ENCODE data around the gene PLCXD1. TPM values are rescaled to one million over a fixed set of nuclear protein-coding genes. Genes with fewer than 3 reads are reported as not detected.

PLCXD1 gene
- total RNA-seq, 1 donor from 2014 or later: 25.7 TPM

DNA sequence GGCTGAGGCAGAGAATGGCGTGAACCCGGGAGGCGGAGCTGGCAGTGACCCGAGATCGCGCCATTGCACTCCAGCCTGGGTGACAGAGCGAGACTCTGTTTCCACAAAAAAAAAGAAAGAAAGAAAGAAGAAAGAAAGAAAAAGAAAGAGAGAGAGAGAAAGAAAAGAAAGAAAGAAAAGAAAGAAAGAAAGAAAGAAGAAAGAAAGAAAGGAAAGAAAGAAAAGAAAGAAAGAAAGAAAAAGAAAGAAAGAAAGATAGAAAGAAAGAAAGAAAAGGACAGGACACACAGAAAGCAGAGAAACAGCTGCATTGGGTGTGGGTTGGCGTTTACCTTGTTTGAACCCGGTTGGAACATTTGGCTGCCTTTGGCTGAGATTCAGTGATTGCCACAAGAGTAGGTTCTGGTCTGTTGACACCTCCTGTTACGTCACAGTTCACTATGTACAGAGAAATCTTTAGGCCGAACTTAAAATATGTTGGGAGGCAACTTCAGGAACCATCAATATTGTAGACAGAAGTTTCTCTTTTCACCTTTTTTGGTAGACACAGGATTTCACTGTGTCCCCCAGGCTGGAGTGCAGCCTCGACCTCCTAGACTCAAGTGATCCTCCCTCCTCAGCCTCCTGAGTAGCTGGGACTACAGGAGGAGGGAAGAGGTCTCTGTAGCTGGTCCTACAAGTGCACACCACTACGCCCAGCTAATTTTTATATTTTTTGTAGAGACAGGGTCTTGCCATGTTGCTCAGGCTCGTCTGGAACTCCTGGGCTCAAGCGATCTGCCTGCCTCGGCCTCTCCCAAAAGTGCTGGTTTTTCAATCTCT, 16.3 kb upstream of the PLCXD1 start:
- Mint-ChIP-seq H3K27me3 (ENCODE audit: insufficient read depth, low read depth) (peaks cover 4% of the 10 kb centered on the region), H3K36me3 (no peaks in the 10 kb centered on the region), H3K4me3 (no peak overlapping the region), H3K9me3 (no peaks in the 10 kb centered on the region), H3K4me1 (peaks cover 14% of the 10 kb centered on the region), H3K27ac (no peak overlapping the region)
- Histone ChIP-seq H3K27ac (no peak overlapping the region), H3K9ac (no peak overlapping the region), H3K27me3 (no peaks in the 10 kb centered on the region), H3K4me2 (no peak overlapping the region), H3K9me3 (ENCODE audit: low read depth) (no peaks in the 10 kb centered on the region), H3K36me3 (no peaks in the 10 kb centered on the region), H3K79me2 (ENCODE audit: low read depth) (no peaks in the 10 kb centered on the region), H3F3A (ENCODE audit: low read depth) (peaks cover 21% of the 10 kb centered on the region), H3K4me1 (peaks cover 3% of the 10 kb centered on the region), H3K4me3 (no peak overlapping the region), H4K20me1 (ENCODE audit: low read depth) (no peaks in the 10 kb centered on the region), H2AFZ (replicated peaks) (no peak overlapping the region)
- no peak for DNase-seq (ENCODE audit: low spot score)
- TF ChIP-seq EZH2 (IDR thresholded peaks at IDR 0.05) (no peak), EZH2phosphoT487 (IDR thresholded peaks at IDR 0.05) (no peak)
- TF ChIP-seq, protein P1, sequence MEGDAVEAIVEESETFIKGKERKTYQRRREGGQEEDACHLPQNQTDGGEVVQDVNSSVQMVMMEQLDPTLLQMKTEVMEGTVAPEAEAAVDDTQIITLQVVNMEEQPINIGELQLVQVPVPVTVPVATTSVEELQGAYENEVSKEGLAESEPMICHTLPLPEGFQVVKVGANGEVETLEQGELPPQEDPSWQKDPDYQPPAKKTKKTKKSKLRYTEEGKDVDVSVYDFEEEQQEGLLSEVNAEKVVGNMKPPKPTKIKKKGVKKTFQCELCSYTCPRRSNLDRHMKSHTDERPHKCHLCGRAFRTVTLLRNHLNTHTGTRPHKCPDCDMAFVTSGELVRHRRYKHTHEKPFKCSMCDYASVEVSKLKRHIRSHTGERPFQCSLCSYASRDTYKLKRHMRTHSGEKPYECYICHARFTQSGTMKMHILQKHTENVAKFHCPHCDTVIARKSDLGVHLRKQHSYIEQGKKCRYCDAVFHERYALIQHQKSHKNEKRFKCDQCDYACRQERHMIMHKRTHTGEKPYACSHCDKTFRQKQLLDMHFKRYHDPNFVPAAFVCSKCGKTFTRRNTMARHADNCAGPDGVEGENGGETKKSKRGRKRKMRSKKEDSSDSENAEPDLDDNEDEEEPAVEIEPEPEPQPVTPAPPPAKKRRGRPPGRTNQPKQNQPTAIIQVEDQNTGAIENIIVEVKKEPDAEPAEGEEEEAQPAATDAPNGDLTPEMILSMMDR (IDR thresholded peaks at IDR 0.05): no peak

DNA sequence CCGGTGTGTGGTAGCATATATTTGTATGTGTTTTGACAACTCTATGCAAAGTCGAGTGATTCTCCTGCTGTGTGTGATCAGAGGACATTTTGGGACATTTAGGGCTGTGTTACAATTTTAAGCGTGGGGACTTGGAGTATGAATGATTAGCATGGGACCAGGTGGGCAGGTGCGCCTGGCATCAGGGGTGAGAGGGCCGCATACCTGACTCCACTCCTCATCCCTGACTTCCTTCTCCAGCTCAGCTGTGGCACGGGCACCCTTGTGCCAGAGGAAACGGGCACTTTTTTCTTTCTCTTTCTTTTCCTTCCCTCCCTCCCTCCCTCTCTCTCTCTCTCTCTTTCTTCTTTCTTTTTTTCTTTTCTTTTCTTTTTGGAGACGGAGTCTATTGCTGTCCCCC, 15.7 kb upstream of the PLCXD1 start:
- Histone ChIP-seq H2AFZ (replicated peaks) (no peak overlapping the region), H3K27ac (no peak overlapping the region), H3F3A (ENCODE audit: low read depth) (peaks cover 15% of the 10 kb centered on the region), H3K36me3 (no peaks in the 10 kb centered on the region), H3K79me2 (ENCODE audit: low read depth) (no peaks in the 10 kb centered on the region), H3K9me3 (ENCODE audit: low read depth) (no peaks in the 10 kb centered on the region), H3K4me1 (no peaks in the 10 kb centered on the region), H3K4me3 (no peak overlapping the region), H3K4me2 (no peak overlapping the region), H3K27me3 (no peaks in the 10 kb centered on the region), H3K9ac (no peak overlapping the region), H4K20me1 (ENCODE audit: low read depth) (no peaks in the 10 kb centered on the region)
- DNase-seq (ENCODE audit: low spot score): no peak
- no peak for TF ChIP-seq EZH2 (IDR thresholded peaks at IDR 0.05)
- TF ChIP-seq EZH2phosphoT487 (IDR thresholded peaks at IDR 0.05): no peak
- TF ChIP-seq, protein P1 (IDR thresholded peaks at IDR 0.05): no peak
- Mint-ChIP-seq H3K9me3 (no peaks in the 10 kb centered on the region), H3K4me1 (peaks cover 12% of the 10 kb centered on the region), H3K4me3 (no peak overlapping the region), H3K36me3 (no peaks in the 10 kb centered on the region), H3K27ac (no peak overlapping the region), H3K27me3 (ENCODE audit: insufficient read depth, low read depth) (peaks cover 2% of the 10 kb centered on the region)

DNA sequence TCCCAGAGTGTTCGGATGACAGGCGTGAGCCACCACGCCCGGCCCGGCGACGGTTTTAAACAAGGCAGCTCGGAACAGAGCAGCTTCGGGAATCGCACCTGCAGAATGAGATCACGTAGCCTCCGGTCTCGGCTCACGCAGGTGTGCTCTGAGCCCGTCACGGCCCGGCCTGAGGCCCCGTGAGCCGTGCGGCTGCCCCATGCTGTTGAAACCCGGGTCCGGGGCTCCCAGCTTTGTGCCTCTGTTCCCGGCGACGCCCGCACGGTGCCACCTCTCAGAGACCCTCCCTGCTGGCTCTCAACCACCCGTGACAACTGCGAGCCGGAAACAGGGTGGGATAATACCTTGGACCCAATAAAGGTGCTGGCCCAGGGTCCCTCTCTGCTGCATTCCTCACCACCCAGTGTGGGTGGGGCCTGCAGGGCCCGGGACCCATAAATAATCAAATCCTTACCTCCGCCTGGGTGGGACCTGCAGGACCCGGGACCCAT, 13.4 kb upstream of the PLCXD1 start:
- Mint-ChIP-seq H3K4me3 (no peak overlapping the region), H3K27me3 (ENCODE audit: insufficient read depth, low read depth) (peaks cover 2% of the 10 kb centered on the region), H3K27ac (no peak overlapping the region), H3K9me3 (no peaks in the 10 kb centered on the region), H3K4me1 (no peaks in the 10 kb centered on the region), H3K36me3 (no peaks in the 10 kb centered on the region)
- Histone ChIP-seq H3K36me3 (no peaks in the 10 kb centered on the region), H3K4me3 (no peak overlapping the region), H3K9me3 (ENCODE audit: low read depth) (no peaks in the 10 kb centered on the region), H2AFZ (replicated peaks) (no peak overlapping the region), H3K4me2 (no peak overlapping the region), H3K27me3 (no peaks in the 10 kb centered on the region), H3K4me1 (no peaks in the 10 kb centered on the region), H3K79me2 (ENCODE audit: low read depth) (no peaks in the 10 kb centered on the region), H3K27ac (no peak overlapping the region), H3K9ac (no peak overlapping the region), H4K20me1 (ENCODE audit: low read depth) (no peaks in the 10 kb centered on the region), H3F3A (ENCODE audit: low read depth) (peaks cover 8% of the 10 kb centered on the region)
- TF ChIP-seq EZH2phosphoT487 (IDR thresholded peaks at IDR 0.05) (no peak), EZH2 (IDR thresholded peaks at IDR 0.05) (no peak)
- TF ChIP-seq, protein P1 (IDR thresholded peaks at IDR 0.05): no peak
- no peak for DNase-seq (ENCODE audit: low spot score)

Data from neural progenitor cell (in vitro differentiated cells).